ENCODE results near the gene INAFM2. TPM values are rescaled to one million over a fixed set of nuclear protein-coding genes. Genes with fewer than 3 reads are reported as not detected.

The INAFM2 gene
- 20.6 and 28.3 TPM in 2 replicates for total RNA-seq

GRCh38 chr15:40323239-40323952 lies at the start of gene INAFM2:
Gene INAFM2 (plus strand): TSS chr15:40323692. CDS start chr15:40324056, 364 bp downstream.
- peak; percentile 88 for DNase-seq (ENCODE audit: low read depth, low spot score)

DNA sequence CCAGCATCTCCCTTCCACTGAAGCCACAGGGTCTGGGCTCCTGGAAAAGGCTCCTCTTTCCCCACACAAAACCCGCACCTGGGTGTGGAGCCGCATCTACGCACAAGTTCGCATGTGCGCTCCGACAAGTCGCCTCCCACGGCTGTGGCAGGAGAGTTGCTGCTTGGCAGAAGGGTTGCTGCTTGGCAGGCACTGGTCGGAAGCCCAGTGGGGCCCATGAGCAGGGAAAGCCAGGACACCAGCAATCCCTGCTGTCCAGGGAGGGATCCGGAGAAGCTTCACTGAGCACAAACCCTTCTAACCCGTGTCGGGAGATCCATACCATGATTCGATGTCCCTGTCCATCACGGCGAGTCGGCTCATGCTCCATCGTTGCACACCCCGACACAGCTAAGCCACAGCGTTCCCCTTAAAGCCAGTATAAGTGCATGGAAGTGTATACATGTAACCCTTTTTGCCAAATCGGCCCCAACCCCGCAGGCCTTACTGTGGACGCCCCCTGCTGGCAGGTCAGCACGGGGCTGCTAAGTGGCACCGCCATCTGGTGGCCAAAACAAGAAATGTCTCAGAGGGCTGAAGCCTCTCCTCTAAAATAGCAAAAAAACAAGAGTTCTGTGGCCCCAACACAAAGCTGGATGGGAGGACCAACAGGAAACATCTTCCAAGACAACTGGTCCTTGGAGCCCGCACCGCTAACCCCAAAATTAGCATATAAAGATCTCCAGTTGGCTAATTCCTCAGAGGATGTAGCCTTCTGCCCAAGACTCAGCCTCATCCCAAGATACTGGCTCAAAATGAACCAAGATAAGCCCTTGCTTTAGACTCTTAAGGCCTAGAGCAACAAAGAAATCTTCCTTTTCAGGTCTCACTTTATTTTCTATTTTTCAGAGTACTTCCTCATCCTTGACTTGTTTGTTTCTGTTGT lies 48.9 kb upstream of the INAFM2 start:
- peak; percentile 32 for DNase-seq (ENCODE audit: low read depth, low spot score)

- no peak for DNase-seq (ENCODE audit: low read depth, low spot score)
These were observed 48.0 kb upstream of the INAFM2 start for GRCh38 chr15:40275523-40275922.

DNA sequence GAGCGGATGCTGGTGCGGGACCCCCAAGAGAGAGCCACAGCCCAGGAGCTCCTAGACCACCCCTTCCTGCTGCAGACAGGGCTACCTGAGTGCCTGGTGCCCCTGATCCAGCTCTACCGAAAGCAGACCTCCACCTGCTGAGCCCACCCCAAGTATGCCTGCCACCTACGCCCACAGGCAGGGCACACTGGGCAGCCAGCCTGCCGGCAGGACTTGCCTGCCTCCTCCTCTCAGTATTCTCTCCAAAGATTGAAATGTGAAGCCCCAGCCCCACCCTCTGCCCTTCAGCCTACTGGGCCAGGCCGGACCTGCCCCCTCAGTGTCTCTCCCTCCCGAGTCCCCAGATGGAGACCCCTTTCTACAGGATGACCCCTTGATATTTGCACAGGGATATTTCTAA lies 47.5 kb upstream of the INAFM2 start:
- no peak for DNase-seq (ENCODE audit: low read depth, low spot score)

DNA sequence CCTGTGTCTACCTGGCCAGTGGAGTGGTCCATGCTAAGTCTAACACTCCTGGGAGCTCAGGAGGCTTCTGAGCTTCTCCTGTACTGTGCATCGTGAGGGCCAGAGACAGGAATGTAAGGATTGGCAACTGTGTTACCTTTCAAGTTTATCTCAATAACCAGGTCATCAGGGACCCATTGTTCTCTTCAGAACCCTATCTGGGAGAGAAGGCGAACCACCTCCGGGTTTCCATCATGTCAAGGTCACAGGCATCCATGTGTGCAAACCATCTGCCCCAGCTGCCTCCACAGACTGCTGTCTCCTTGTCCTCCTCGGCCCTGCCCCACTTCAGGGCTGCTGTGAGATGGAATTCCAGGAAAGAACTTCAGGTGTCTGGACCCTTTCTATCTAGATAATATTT lies 46.6 kb upstream of the INAFM2 start:
- DNase-seq (ENCODE audit: low read depth, low spot score), result no peak

DNA sequence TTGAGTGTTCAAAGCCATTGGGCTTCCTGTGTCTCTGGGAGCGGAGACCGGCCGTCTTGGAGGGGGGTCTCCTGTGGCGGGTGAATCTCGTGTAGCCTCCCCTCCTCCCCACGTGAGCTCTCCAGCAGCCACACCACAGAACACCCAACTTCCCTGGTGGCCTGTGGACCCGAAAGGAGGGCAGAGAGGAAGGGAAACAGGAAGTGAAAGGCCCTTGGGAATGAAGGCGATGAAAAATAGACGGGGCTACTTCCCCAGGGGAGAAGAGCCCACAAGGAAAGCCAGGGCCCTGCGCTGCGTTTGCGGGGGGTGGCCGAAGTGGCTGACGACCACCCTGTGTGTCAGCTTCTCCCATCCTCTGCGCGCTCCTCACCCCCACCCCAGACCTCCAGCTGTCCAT lies 46.0 kb upstream of the INAFM2 start:
- no peak for DNase-seq (ENCODE audit: low read depth, low spot score)

DNA sequence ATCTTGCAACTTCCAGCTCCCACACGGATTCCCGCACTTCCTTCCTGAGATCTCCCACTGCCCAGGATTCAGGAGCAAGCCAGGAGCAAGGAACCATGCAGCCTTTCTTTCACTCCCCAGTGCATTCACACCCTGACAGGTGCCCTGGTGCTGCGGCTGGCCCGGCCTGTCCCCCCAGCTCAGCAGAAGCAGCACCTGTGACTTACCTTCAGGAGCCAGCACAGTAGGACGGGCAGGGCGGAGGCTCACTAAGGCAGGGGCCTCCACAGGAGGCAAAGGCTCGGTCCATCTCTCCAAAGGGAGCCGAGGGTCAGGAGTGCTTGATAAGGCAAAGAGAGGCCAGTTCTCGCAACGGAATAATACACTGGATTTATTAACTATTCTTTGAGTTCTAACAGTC lies 45.5 kb upstream of the INAFM2 start:
- no peak for DNase-seq (ENCODE audit: low read depth, low spot score)

DNA sequence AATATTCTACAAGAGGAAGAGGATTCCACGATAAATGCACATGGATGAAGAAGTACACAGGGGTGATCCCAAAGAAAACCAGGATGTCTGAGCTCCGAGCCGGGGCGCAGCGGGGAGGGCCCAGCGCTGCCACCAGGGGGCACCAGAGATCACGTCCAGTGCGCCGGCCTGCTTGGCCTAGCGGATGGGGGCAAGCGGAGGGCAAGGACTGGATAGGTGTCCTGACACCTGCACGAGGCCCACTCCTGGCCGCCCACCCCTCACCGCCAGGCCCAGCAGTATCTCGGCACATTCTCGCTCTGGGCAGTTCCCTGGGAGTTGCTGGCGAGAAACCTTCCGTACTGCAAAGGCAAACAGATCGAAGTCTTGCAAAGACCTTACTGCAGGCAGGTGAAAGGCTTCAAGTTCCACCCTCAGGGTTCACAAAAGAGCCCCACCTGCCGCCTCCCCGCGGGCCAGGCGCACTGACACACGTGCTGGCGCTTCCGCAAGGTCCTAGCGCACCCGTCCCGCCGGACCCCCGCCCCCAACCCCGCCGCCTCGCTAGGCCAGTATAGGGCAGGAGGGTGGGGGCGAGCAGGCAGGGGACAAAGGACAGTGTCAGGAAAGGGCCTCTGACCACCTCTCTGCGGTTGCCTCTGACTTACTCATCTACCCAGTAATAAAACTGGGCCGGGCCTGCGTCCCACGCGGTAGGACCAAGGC lies 43.9 kb upstream of the INAFM2 start:
- no peak for DNase-seq (ENCODE audit: low read depth, low spot score)

GRCh38 chr15:40280260-40281056 lies 43.0 kb upstream of the INAFM2 start:
- DNase-seq (ENCODE audit: low read depth, low spot score), result no peak

DNA sequence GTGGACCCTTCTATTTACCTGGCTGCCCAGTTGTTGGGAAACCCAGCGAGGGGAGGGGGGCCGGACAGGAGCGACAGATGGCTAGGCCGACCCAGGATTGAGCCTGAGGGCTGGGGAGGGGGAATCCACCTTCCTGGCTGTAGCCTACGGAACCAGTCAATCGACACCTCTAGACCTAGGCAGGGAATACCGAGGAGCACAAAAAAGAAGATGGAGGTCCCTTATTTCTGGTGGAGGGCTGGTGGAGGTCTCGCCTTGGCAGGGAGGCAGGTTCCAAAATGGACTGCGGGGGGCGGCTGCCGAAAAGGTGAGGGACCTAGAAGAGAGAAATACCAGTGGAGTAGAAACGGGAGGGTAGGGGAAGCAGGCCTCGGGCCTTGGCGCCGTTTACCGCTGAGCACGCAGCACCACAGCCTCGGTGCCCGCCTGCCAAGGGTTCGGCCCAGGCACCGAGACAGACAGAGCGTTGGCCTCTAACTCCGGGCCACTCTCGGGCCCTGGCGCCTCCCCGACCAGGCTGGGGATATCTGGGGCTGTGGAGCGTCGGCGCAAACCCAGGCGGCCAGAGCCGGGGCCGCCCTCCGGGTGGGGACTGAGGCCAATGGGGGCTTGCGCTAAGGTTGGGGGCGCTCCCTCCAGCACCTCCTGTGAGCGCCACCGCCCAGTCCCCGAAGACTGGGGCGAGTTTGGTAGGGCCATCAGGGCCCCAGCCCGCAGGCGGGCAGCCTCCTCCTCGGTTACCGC lies 42.3 kb upstream of the INAFM2 start:
- no peak for DNase-seq (ENCODE audit: low read depth, low spot score)

GRCh38 chr15:40281801-40282146 lies 41.7 kb upstream of the INAFM2 start:
- no peak for DNase-seq (ENCODE audit: low read depth, low spot score)

DNA sequence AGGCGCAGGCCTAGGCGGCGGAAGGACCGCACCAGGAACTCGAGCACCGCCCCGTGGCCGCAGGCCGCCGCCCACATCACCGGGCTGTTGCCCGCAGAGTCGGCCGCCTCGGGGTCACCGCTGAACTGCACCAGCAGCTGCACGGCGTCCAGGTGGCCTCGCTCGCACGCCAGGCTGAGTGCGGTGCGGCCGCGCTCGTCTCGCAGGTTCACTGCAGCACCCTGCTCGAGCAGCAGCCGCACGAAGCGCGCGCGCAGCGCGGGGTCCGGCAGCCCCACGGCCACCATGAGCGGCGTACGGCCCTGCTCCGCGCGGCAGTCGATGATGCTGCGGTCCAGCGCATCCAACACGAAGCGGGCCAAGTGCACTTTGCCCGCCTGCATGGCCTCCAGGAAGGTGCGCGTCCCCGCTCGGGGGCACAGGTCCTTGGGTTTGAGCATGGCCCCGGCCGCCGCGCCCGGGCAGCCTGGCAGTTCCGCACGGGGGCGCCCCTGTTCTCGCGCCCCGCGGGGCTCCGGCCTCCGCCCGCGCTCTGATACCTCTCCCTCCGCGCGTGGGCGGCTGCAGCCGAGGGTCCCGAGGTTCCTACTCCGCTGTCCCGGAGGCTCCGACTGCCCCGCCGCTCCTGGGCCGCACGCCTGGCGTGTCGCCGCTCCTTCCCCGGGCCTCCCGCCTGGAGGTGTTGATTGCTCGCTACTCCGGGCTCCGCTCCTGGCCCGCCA lies 41.2 kb upstream of the INAFM2 start:
- no peak for DNase-seq (ENCODE audit: low read depth, low spot score)

DNA sequence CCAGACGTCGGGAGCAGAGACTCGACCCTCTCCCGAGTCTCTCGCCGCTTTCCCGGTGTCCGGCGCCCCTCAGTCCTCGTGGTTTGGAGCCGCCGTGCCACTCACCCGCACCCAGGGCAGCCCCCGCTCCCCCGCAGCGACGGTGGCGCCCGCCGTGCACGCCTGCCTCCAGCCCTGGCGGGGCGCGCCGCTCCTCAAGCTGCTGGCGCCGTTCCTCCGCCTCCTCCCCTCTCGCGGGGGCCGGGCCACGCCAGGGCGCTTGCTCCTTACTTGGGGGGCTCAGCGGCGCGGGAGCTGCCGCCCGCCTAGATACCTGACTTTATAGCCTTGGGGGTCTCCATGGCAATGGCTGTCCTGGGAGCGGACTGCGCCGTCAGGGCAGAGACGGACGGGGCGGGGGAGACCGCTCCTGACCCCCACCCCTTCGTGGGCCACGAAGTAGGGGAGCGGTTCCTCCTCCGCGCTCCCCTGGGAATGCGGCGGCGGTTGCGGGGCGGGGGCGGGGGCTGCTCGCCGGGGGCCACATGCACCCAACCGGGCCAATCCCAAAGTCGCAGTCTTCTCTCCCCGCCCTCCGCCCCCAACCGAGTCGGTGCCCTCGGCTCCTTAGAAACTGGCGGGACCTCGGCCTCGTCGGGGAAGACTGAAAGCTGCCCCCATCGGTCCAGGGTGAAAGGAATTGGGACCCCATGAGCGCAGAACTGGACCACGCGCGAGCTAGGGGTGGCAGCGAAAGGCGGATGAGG lies 40.5 kb upstream of the INAFM2 start, which contains the start of gene ANKRD63:
TSS of gene ANKRD63 (minus strand) at position 196 of the 746 bp plus-strand sequence. CDS start 478 bp downstream, outside the sequence.
- no peak for DNase-seq (ENCODE audit: low read depth, low spot score)

GRCh38 chr15:40283615-40284300 lies 39.7 kb upstream of the INAFM2 start:
- DNase-seq (ENCODE audit: low read depth, low spot score), result no peak

DNA sequence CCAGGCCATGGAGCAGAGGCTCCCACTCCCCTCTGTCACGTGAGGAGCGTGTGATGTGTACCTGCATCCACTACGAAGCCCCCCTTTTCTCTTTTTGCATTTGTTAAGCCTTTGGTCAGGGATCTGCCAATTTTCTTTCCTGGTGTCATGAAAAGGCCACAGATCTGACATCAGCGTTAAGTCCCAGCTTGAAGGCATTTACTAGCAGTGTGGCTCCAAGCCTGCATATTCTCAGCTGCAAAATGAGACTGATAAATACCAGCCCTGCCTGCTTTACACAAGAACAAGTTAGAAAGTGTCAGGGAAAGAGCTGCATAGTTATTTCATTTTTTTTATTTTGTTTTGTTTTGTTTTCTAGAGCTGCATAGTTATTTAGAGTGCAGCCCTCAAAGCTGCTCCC lies 38.3 kb upstream of the INAFM2 start:
- no peak for DNase-seq (ENCODE audit: low read depth, low spot score)

GRCh38 chr15:40285554-40286011 lies 37.9 kb upstream of the INAFM2 start:
- no peak for DNase-seq (ENCODE audit: low read depth, low spot score)

- no peak for DNase-seq (ENCODE audit: low read depth, low spot score)
These were observed 37.4 kb upstream of the INAFM2 start for GRCh38 chr15:40286061-40286532.

- no peak for DNase-seq (ENCODE audit: low read depth, low spot score)
These were observed 36.7 kb upstream of the INAFM2 start for GRCh38 chr15:40286794-40287193.
